NCI-H1694 treated with DMSO at 0.1 percent for 48 hours (cell line): ENCODE results near the gene CEP162.
"Not testable (repeated sequence)": the region's sequence is repeated elsewhere in the genome, so short reads cannot be mapped to it uniquely, and the experiment has no call there.

Experiments
- DNase-seq: peaks from one replicate; lab custom pipeline; 2025; lab: John Stamatoyannopoulos, UW

CEP162 gene

GRCh38 chr6:84227434-84228197 lies at the start of gene CEP162:
CEP162 (minus strand) TSS chr6:84227643; CDS start chr6:84226393, 1,250 bp downstream.
- peak; percentile 74 for DNase-seq

GRCh38 chr6:84274856-84275255 lies 47.4 kb upstream of the CEP162 start:
- no peak for DNase-seq

GRCh38 chr6:84273048-84273809 lies 45.8 kb upstream of the CEP162 start:
- DNase-seq: no peak

GRCh38 chr6:84272298-84272697 lies 44.9 kb upstream of the CEP162 start:
- DNase-seq: no peak

- DNase-seq: no peak
These were observed 43.7 kb upstream of the CEP162 start for GRCh38 chr6:84271061-84271716.

- DNase-seq: no peak
These were observed 42.7 kb upstream of the CEP162 start for GRCh38 chr6:84269947-84270733.

- no peak for DNase-seq
These were observed 41.3 kb upstream of the CEP162 start for GRCh38 chr6:84268781-84269180.

- DNase-seq: no peak
These were observed 36.1 kb upstream of the CEP162 start for GRCh38 chr6:84263557-84263956.

- DNase-seq: no peak
These were observed 33.5 kb upstream of the CEP162 start for GRCh38 chr6:84260926-84261325.

GRCh38 chr6:84260196-84260595 lies 32.8 kb upstream of the CEP162 start:
- DNase-seq: no peak

GRCh38 chr6:84258866-84259265 lies 31.4 kb upstream of the CEP162 start:
- DNase-seq: no peak

GRCh38 chr6:84258268-84258667 lies 30.8 kb upstream of the CEP162 start:
- no peak for DNase-seq

- DNase-seq: no peak
These were observed 28.2 kb upstream of the CEP162 start for GRCh38 chr6:84255641-84256040.

- DNase-seq: no peak
These were observed 25.9 kb upstream of the CEP162 start for GRCh38 chr6:84253380-84253779.

GRCh38 chr6:84251891-84252539 lies 24.6 kb upstream of the CEP162 start:
- no peak for DNase-seq

- no peak for DNase-seq
These were observed 22.3 kb upstream of the CEP162 start for GRCh38 chr6:84249724-84250123.

- not testable (repeated sequence) for DNase-seq
These were observed 17.1 kb upstream of the CEP162 start for GRCh38 chr6:84244416-84245081.

- DNase-seq: no peak
These were observed 15.8 kb upstream of the CEP162 start for GRCh38 chr6:84243240-84243639.

GRCh38 chr6:84242265-84242664 lies 14.8 kb upstream of the CEP162 start:
- no peak for DNase-seq

GRCh38 chr6:84228198-84228543 lies 728 bp upstream of the CEP162 start:
- DNase-seq: no peak

GRCh38 chr6:84227044-84227433 lies 404 bp downstream of the CEP162 start:
- no peak for DNase-seq
